Motor neuron (in vitro differentiated cells): ENCODE data around the gene CSTB. TPM values are rescaled to one million over a fixed set of nuclear protein-coding genes. Genes with fewer than 3 reads are reported as not detected.

Experiments used
- ATAC-seq, 8 experiments: fragments of 200-7000 bp; cut with Tn5 transposase; replicated peaks in 6 of 8; 2 replicates each; pipeline ENCODE4 v1.8.0; 2021; ENCODE audit warnings: mild to moderate bottlenecking in 8 of 8, moderate library complexity in 8 of 8
- H3K27ac ChIP-seq, 2 donors: fragments of 250-450 bp; sonication (Bioruptor Pico); 2 replicates each; pipeline ENCODE4 v1.9.0; 2021; ENCODE audit warnings: antibody characterized with exemption in 2 of 2, mild to moderate bottlenecking in 2 of 2, moderate library complexity in 1 of 2
- H3K4me1 ChIP-seq, 2 donors: fragments of 250-450 bp; sonication (Bioruptor Pico); replicated peaks in 1 of 2; 2 replicates each; pipeline ENCODE4 v1.6.1; 2021; ENCODE audit warnings: antibody characterized with exemption in 2 of 2, mild to moderate bottlenecking in 2 of 2, moderate library complexity in 1 of 2
- H3K4me3 ChIP-seq, 5 donors: fragments of 250-450 bp; sonication (Bioruptor Pico); 2 replicates each; pipeline ENCODE4 v1.9.0; 2021; ENCODE audit warnings: antibody characterized with exemption in 5 of 5, mild to moderate bottlenecking in 5 of 5, moderate library complexity in 4 of 5
- WGBS, 10 experiments: fragments of 450-650 bp; shearing (Covaris generic); methylation state at CpG; one replicate each; pipeline ENCODE4 v1.0.0; 2022; 5-methylcytosine and 5-hydroxymethylcytosine counted together
- in situ Hi-C, 9 experiments: fragments of 400-800 bp; cut with MboI; loops; one replicate each; pipeline ENCODE4 v1.15.0; 2021; ENCODE audit warnings: low sequenced_read_pairs in 9 of 9, low pct_unique_long_range_greater_than_20kb in 2 of 9; ENCODE audit not compliant: unreplicated experiment in 9 of 9
- total RNA-seq, 8 experiments: library from RNA; unstranded; fragments of 300-600 nt; gene quantifications; 2 replicates each; pipeline versions ENCODE4 v1.2.3 to v1.2.4, GENCODE V29; 2022

CSTB gene
- total RNA-seq, 8 experiments from 2014 or later, result 11.8 to 41.3 (median 24.3) TPM

DNA sequence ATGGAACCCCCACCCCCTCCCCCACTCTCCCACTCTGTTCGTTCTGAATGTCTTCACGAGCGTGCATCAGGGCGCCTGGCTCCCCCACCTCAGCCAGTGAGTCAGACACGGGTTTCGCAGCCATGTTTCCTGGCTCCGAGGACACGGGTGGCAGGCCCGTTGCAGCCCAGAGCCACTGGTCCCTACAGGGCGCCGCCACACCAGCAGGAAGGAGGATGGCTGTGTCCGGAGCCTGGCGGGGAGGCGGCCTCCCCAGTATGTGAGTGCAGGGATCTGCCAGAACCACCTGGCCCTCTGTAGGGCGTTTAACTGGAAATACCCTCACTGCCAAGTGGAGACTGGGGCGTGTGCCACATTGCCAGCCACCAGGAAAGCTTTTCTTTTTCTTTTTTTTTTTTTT is 18.5 kb downstream of the CSTB start:
- peak in 2 of 8 experiments; percentile 6 to 11 for ATAC-seq
- Histone ChIP-seq H3K4me1 (peaks cover 0 to 5% of the 10 kb centered on the region in 2 donors), H3K4me3 (no peak overlapping the region), H3K27ac (no peak overlapping the region)
- 40 to 98% (median 90%) methylated on average over 1 to 7 of the region's 16 CpGs; no CpG with 5 or more reads in 5 of the 10 experiments for WGBS, 10 experiments
- in situ Hi-C loops, result no loop called here

DNA sequence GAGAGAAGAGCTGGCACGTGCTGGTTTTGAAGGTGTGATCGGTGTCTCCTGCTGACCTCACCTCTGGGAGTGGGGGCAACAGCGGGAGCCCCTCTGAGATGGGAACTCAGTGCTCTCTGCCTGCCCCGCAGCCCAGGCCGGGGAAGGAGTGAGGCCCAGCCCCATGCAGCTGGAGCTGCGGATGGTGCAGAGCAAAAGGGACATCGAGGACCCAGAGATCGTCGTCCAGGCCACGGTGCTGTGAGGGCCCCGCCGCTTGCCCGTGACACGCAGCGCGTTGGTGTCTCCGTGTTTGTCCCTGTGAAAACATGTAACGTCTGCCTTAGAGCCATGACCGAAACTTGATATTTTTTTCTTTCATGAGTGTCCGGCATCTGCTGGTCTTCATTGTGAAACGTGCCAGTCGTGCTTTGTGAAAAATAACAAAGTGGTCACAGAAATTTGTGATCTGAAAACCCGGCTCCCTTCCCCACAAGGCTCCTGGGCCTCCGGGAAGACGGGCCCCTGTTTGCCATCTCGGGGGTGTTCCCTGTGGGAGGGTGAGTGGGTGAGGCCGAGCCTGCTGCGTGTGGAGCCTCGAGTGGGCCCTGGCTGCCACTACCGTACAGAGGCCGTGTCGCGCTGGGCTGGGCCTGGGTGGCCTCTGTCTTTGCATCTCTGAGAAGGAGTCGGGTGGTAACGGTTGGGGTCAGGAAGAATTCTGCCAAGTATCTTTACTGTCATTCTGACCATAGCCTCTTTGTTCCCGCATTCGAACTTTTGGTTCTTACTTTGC is 20.1 kb downstream of the CSTB start:
- ATAC-seq, result no peak
- in situ Hi-C loops, result no loop called here
- H3K4me3 ChIP-seq, result no peak overlapping the region
- 80 to 100% (median 95%) methylated on average over 1 to 15 of the region's 37 CpGs; no CpG with 5 or more reads in 1 of the 10 experiments for WGBS, 10 experiments
- no peak overlapping the region for H3K27ac ChIP-seq
- peaks cover 0 to 5% of the 10 kb centered on the region in 2 donors for H3K4me1 ChIP-seq

- in situ Hi-C loops, result no loop called here
- Histone ChIP-seq H3K4me1 (peaks cover 0 to 5% of the 10 kb centered on the region in 2 donors), H3K4me3 (no peak overlapping the region), H3K27ac (no peak overlapping the region)
- 70 to 97% (median 93%) methylated on average over 3 to 5 of the region's 26 CpGs; no CpG with 5 or more reads in 6 of the 10 experiments for whole genome bisulfite sequencing, 10 experiments
- peak in 1 of 8 experiments; percentile 37 for ATAC-seq
Measured at GRCh38 chr21:43754948-43755781, 20.9 kb downstream of the CSTB start.

- in situ Hi-C loops, result no loop called here
- no peak overlapping the region for H3K4me3 ChIP-seq
- ATAC-seq, result no peak
- peaks cover 0 to 5% of the 10 kb centered on the region in 2 donors for H3K4me1 ChIP-seq
- 80 to 100% (median 93%) methylated on average over 1 to 7 of the region's 16 CpGs; no CpG with 5 or more reads in 5 of the 10 experiments for WGBS, 10 experiments
- H3K27ac ChIP-seq, result no peak overlapping the region
Measured at GRCh38 chr21:43753439-43753799, 22.7 kb downstream of the CSTB start.

DNA sequence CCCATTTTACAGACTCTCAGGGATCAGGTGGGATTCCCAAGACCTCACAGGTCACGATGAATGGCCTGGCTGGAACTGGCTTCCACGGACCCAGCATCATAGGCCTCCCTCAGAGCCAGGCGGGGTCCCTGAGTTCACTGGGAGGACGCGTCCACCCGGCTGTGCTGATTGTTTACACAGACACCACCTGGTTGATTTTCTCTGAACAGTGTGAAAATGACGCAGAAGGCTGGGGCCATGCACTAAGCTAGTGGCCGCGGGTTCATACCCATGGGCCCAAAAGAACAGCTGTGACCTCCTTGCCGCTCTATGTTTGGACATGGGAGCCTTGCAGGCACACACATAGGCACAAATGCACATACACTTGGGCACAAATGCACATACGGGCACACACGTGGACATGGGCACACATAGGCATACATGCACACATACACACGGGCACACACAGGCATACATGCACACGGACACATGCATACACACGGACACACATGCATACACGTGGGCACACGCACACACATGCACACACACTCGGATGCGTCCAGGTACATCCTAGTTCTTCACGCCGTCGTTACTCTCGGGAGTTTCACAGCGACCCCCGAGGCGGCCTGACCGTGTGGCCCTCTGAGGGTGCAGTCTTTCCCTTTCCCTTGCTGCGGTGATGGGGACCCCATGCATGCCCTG is 23.2 kb downstream of the CSTB start:
- ATAC-seq, result peak in 1 of 8 experiments; percentile 35

DNA sequence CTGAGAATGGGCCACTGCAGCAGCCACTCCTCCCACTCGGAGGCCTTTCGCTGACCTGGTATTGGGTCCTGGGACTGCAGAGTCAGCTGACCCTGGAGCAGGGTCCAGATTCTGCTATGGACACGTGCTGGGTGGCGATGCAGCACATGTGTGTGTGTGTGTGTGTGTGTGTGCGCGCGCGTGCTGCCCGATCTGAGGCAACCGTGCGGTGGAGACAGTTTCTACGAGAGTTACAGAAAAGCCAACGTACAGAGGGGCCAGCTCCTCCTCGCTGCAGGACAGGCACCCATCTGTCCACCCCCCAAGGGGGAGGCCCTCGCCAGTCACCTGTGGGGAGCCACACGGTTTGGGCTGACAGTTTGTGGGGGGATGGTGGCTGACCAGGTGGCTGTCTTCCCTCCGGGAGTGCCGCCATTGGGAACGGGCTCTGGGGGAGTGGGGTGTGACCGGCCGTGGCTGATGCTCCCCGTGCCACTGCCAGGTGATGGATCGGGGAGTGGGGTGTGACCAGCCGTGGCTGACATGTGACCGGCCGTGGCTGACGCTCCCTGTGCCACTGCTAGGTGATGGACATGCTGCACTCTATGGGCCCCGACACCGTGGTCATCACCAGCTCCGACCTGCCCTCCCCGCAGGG is 24.0 kb downstream of the CSTB start:
- 94 to 100% (median 100%) methylated on average over 1 to 9 of the region's 31 CpGs; no CpG with 5 or more reads in 7 of the 10 experiments for WGBS, 10 experiments
- in situ Hi-C loops, result no loop called here
- no peak overlapping the region for H3K27ac ChIP-seq
- H3K4me1 ChIP-seq, result no peaks in the 10 kb centered on the region
- H3K4me3 ChIP-seq, result no peak overlapping the region
- ATAC-seq, result peak in 1 of 8 experiments; percentile 4

More for the DNA sequence above, 23.2 kb downstream of the CSTB start:
- Histone ChIP-seq H3K4me3 (no peak overlapping the region), H3K4me1 (peaks cover 0 to 2% of the 10 kb centered on the region in 2 donors), H3K27ac (no peak overlapping the region)
- 89 to 100% (median 94%) methylated on average over 1 to 8 of the region's 28 CpGs; no CpG with 5 or more reads in 4 of the 10 experiments for WGBS, 10 experiments
- in situ Hi-C loops, result no loop called here

DNA sequence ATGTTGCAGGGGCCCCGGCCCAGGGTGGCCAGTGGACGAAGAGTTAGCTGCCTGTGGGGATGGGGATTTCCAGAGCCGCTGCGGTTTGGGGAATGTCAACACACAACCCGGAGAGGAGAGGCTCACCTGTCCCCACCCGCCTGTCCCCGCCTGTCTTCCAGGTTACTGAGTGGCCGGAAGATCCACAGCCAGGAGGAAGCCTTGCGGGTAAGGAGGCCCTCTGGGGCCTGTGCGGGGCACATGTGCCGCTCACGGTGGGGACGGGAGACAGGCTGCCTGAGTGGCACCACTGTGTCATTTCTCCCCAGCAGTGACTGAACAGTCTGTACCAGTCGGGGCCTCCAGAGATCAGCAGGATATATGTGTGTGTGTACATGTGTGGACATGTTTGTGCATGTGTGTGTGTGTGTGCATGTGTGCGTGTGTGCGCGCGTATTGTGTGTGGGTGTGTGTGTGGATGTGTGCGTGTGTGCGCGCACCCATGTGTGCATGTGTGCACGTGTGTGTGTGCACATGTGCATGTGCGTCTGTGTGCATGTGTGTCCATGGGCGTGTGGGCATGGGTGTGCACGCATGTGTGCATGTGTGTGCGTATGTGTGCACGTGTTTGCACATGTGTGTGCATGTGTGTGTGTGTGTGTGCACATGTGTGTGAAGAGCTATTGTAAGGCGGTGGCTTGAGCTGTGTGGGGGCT is 25.6 kb downstream of the CSTB start:
- peak in 4 of 8 experiments; percentile 10 to 18 (median 14) for ATAC-seq
- H3K4me1 ChIP-seq, result no peaks in the 10 kb centered on the region
- H3K27ac ChIP-seq, result no peak overlapping the region
- 75 to 100% (median 94%) methylated on average over 2 to 12 of the region's 28 CpGs; no CpG with 5 or more reads in 3 of the 10 experiments for WGBS, 10 experiments
- H3K4me3 ChIP-seq, result no peak overlapping the region
- in situ Hi-C loops, result no loop called here

DNA sequence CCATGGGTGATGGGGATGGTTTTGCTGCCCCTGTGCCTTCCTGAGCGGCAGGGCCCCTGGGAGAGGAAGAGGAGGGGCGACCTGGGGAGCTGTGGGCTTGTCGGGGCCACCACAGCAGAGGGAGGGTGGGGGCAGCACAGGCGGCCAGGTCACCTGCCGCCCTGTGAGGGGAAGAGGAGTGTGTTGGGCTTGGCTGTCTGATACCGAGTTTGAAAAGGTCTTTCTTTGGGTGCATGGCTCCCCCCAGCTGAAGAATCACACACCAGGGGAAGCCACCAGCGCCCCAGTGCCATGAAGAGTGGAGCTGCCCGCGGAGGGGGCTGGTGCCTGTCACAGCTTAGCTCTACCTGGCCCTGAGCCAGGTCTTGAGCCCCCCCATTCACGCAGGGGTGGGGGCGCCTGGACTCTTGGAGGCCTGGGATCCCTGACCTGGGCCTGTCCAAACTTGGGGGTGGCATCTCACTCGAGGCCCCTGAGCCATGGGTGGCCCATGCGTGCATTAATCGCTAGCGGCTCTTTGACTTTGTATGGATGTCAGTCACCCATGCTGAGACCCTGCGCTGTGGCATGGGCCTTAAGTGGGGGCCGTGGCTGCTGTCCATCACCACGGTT is 26.4 kb downstream of the CSTB start:
- ATAC-seq, result peak in 3 of 8 experiments; percentile 6 to 20 (median 11)
- in situ Hi-C loops, result no loop called here
- no peaks in the 10 kb centered on the region for H3K4me1 ChIP-seq
- no peak overlapping the region for H3K27ac ChIP-seq
- WGBS, 10 experiments, result 58 to 100% (median 80%) methylated on average over 2 to 3 of the region's 18 CpGs; no CpG with 5 or more reads in 6 of the 10 experiments
- no peak overlapping the region for H3K4me3 ChIP-seq

DNA sequence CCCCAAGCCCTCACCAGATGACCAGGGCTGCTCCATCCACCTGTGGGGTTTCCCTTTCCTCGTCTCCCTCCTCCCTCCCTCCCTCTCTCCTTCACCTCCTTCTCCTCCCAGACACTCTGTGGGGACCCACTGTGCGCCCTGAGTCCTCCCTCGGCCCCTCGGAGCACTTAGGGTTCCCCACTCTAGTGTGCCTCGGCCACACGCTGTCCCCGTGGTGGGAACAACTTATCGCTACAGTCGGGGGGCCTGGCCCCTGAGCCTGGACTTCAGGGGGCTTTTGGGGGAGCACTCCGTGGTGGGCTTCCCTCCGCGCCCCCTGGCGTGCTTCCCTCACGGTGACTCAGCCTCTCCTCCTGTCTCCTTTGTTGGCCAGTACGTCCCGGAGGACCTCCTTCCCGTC is 27.5 kb downstream of the CSTB start:
- no peak overlapping the region for H3K4me3 ChIP-seq
- H3K4me1 ChIP-seq, result no peaks in the 10 kb centered on the region
- 92 to 100% (median 95%) methylated on average over 1 to 10 of the region's 17 CpGs; no CpG with 5 or more reads in 4 of the 10 experiments for WGBS, 10 experiments
- in situ Hi-C loops, result no loop called here
- ATAC-seq, result no peak
- H3K27ac ChIP-seq, result no peak overlapping the region

- Histone ChIP-seq H3K27ac (no peak overlapping the region), H3K4me3 (no peak overlapping the region), H3K4me1 (peaks cover 10 to 15% of the 10 kb centered on the region in 2 donors)
- ATAC-seq, result no peak
- in situ Hi-C loops, result no loop called here
- WGBS, 10 experiments, result 77 to 100% (median 93%) methylated on average over 4 to 7 of the region's 16 CpGs; no CpG with 5 or more reads in 3 of the 10 experiments
Measured at GRCh38 chr21:43745772-43746517, 30.2 kb downstream of the CSTB start.

GRCh38 chr21:43744725-43745124 is 31.4 kb downstream of the CSTB start:
- WGBS, 10 experiments, result 91 to 100% (median 100%) methylated on average over 2 to 11 of the region's 18 CpGs; no CpG with 5 or more reads in 3 of the 10 experiments
- in situ Hi-C loops, result no loop called here

More at GRCh38 chr21:43744725-43745124, 31.4 kb downstream of the CSTB start:
- Histone ChIP-seq H3K27ac (no peak overlapping the region), H3K4me3 (no peak overlapping the region), H3K4me1 (peaks cover 12 to 15% of the 10 kb centered on the region in 2 donors)
- no peak for ATAC-seq
